ENCODE results near the gene MTHFS. TPM values are rescaled to one million over a fixed set of nuclear protein-coding genes. Genes with fewer than 3 reads are reported as not detected.
A peak's percentile ranks its signal among the peaks of the same experiment; 100 is the strongest.

The MTHFS gene
- 27.1 and 33.6 TPM in 2 replicates for total RNA-seq (2021)
- percentile 69 among the genes with signal in this experiment for Bru-seq, nascent RNA
- percentile 69 among the genes with signal in this experiment for BruChase-seq, experiment 1, labeled RNA remaining after a 2-hour chase
- percentile 90 among the genes with signal in this experiment for BruChase-seq, experiment 2, labeled RNA remaining after a 6-hour chase
- long read RNA-seq, transcript MTHFS-201 (3 exons, 907 nt) = major isoform, 44 of 54 reads
- long read RNA-seq, partial matches to known transcripts = 0 of 54 reads
- long read RNA-seq, other reads (novel, unspliced or antisense) = 10 of 54 reads

GRCh38 chr15:79896634-79897379, at the start of gene MTHFS:
MTHFS (minus strand) TSS chr15:79897014; CDS start chr15:79896988, 26 bp downstream.
- CTCF ChIA-PET = no interaction called here
- peak within 1 kb of the TSS; percentile 87 for H2AFZ ChIP-seq
- H3K36me3 ChIP-seq (ENCODE audit: low read depth) = no peaks in the 10 kb centered on the region
- H3K9me2 ChIP-seq (ENCODE audit: insufficient read depth) = no peaks in the 10 kb centered on the region; the same call in 1 of the 2 replicates
- TF ChIP-seq, protein P1, sequence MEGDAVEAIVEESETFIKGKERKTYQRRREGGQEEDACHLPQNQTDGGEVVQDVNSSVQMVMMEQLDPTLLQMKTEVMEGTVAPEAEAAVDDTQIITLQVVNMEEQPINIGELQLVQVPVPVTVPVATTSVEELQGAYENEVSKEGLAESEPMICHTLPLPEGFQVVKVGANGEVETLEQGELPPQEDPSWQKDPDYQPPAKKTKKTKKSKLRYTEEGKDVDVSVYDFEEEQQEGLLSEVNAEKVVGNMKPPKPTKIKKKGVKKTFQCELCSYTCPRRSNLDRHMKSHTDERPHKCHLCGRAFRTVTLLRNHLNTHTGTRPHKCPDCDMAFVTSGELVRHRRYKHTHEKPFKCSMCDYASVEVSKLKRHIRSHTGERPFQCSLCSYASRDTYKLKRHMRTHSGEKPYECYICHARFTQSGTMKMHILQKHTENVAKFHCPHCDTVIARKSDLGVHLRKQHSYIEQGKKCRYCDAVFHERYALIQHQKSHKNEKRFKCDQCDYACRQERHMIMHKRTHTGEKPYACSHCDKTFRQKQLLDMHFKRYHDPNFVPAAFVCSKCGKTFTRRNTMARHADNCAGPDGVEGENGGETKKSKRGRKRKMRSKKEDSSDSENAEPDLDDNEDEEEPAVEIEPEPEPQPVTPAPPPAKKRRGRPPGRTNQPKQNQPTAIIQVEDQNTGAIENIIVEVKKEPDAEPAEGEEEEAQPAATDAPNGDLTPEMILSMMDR (conservative IDR thresholded peaks at IDR 0.05) = peak; percentile 64
- no peak for TF ChIP-seq EZH2 (IDR thresholded peaks at IDR 0.05; ENCODE audit: low read depth)
- POLR2A ChIA-PET (ENCODE audit: unreplicated experiment) = interaction anchor here (0.7 kb wide), 1 partner anchor 196 kb away, joined by 3 read pairs; no protein-coding TSS in a partner anchor
- peak within 1 kb of the TSS; percentile 79 for H3K27ac ChIP-seq
- intact Hi-C loops (cut with micrococcal nuclease; ENCODE audit: unreplicated experiment) = loop anchor here (1.0 to 2.0 kb wide), 5 partner anchors 26 to 276 kb away; partner anchors contain the start of genes FAH and ZFAND6
- no peaks in the 10 kb centered on the region for H3K27me3 ChIP-seq (ENCODE audit: insufficient read depth, low read depth)
- no TSS peak for BruUV-seq (replicated peaks)
- peak within 1 kb of the TSS; percentile 70 for H3K4me3 ChIP-seq
- H3K79me2 ChIP-seq (ENCODE audit: low read depth) = peaks cover 43% of the 10 kb centered on the region
- peak within 1 kb of the TSS; percentile 88 for H3K4me2 ChIP-seq
- H3K4me1 ChIP-seq (replicated peaks; ENCODE audit: insufficient read depth) = peaks cover 39% of the 10 kb centered on the region
- H3K9me3 ChIP-seq (ENCODE audit: insufficient read depth, low read depth) = no peaks in the 10 kb centered on the region
- H3F3A ChIP-seq (ENCODE audit: insufficient read depth, low read depth) = peaks cover 10% of the 10 kb centered on the region; the same call in 1 of the 2 replicates
- peak; percentile 66 to 84 for DNase-seq
- no peaks in the 10 kb centered on the region for H4K20me1 ChIP-seq (ENCODE audit: insufficient read depth)

DNA sequence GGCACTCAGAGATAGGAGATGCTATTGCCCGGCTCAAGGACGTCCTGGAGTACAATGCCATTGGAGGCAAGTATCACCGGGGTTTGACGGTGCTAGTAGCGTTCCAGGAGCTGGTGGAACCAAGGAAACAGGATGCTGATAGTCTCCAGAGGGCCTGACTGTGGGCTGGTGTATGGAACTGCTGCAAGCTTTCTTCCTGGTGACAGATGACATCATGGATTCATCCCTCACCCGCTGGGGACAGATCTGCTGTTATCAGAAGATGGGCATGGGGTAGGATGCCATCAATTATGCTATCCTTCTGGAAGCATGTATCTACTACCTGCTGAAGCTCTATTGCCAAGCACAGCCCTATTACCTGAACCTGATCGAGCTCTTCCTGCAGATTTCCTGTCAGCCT, 47.8 kb upstream of the MTHFS start:
- ChIA-PET CTCF (no interaction called here), POLR2A (ENCODE audit: unreplicated experiment) (no interaction called here)
- Histone ChIP-seq H3K27ac (no peak overlapping the region), H3K36me3 (ENCODE audit: low read depth) (no peaks in the 10 kb centered on the region), H3K9me3 (ENCODE audit: insufficient read depth, low read depth) (no peaks in the 10 kb centered on the region), H2AFZ (no peak overlapping the region), H3K27me3 (ENCODE audit: insufficient read depth, low read depth) (no peaks in the 10 kb centered on the region), H3K4me3 (no peak overlapping the region), H3F3A (ENCODE audit: insufficient read depth, low read depth) (no peaks in the 10 kb centered on the region), H3K9me2 (ENCODE audit: insufficient read depth) (no peaks in the 10 kb centered on the region), H3K4me1 (replicated peaks; ENCODE audit: insufficient read depth) (no peaks in the 10 kb centered on the region), H3K79me2 (ENCODE audit: low read depth) (no peaks in the 10 kb centered on the region), H4K20me1 (ENCODE audit: insufficient read depth) (no peaks in the 10 kb centered on the region), H3K4me2 (no peak overlapping the region)
- no TSS peak for BruUV-seq (replicated peaks)
- DNase-seq = no peak
- intact Hi-C loops (cut with micrococcal nuclease; ENCODE audit: unreplicated experiment) = no loop called here
- TF ChIP-seq, protein P1 (conservative IDR thresholded peaks at IDR 0.05) = no peak
- TF ChIP-seq EZH2 (IDR thresholded peaks at IDR 0.05; ENCODE audit: low read depth) = no peak

- TF ChIP-seq, protein P1 (conservative IDR thresholded peaks at IDR 0.05) = no peak
- TF ChIP-seq EZH2 (IDR thresholded peaks at IDR 0.05; ENCODE audit: low read depth) = no peak
- intact Hi-C loops (cut with micrococcal nuclease; ENCODE audit: unreplicated experiment) = no loop called here
These were observed 47.0 kb upstream of the MTHFS start for GRCh38 chr15:79943820-79944219.

More at GRCh38 chr15:79943820-79944219, 47.0 kb upstream of the MTHFS start:
- Histone ChIP-seq H3K27me3 (ENCODE audit: insufficient read depth, low read depth) (no peaks in the 10 kb centered on the region), H3K9me2 (ENCODE audit: insufficient read depth) (no peaks in the 10 kb centered on the region), H3K4me3 (no peak overlapping the region), H3F3A (ENCODE audit: insufficient read depth, low read depth) (no peaks in the 10 kb centered on the region), H3K36me3 (ENCODE audit: low read depth) (no peaks in the 10 kb centered on the region), H3K9me3 (ENCODE audit: insufficient read depth, low read depth) (no peaks in the 10 kb centered on the region), H2AFZ (no peak overlapping the region), H3K4me2 (no peak overlapping the region), H3K79me2 (ENCODE audit: low read depth) (no peaks in the 10 kb centered on the region), H4K20me1 (ENCODE audit: insufficient read depth) (no peaks in the 10 kb centered on the region), H3K27ac (no peak overlapping the region), H3K4me1 (replicated peaks; ENCODE audit: insufficient read depth) (no peaks in the 10 kb centered on the region)
- no peak for DNase-seq
- POLR2A ChIA-PET (ENCODE audit: unreplicated experiment) = no interaction called here
- BruUV-seq (replicated peaks) = no TSS peak
- CTCF ChIA-PET = no interaction called here

Data from PC-9 (cell line).